HepG2 (cell line): ENCODE data around the gene RNF114. TPM values are rescaled to one million over a fixed set of nuclear protein-coding genes. Genes with fewer than 3 reads are reported as not detected.

Experiments
- ARNTL ChIP-seq: sonication (generic); formaldehyde crosslinking; IDR thresholded peaks from 2 replicates; pipeline ENCODE4 v1.4.0; 2020; ENCODE audit warnings: mild to moderate bottlenecking, missing genetic modification reagents
- FOXP4 ChIP-seq: sonication (generic); formaldehyde crosslinking; IDR thresholded peaks from 2 replicates; pipeline ENCODE4 v1.4.0; 2020; ENCODE audit warnings: missing genetic modification reagents
- IKZF1 ChIP-seq: fragments of 450-650 bp; IDR thresholded peaks from 2 replicates; pipeline ENCODE4 v1.7.1; 2016
- JUNB ChIP-seq: sonication (generic); formaldehyde crosslinking; IDR thresholded peaks from 2 replicates; pipeline ENCODE4 v1.8.0; 2022; ENCODE audit warnings: missing genetic modification reagents, mild to moderate bottlenecking, borderline replicate concordance
- NBN ChIP-seq: fragments of 450-650 bp; conservative IDR thresholded peaks from 2 replicates; pipeline ENCODE4 v1.6.1; 2017
- NFAT5 ChIP-seq: sonication (generic); formaldehyde crosslinking; IDR thresholded peaks from 2 replicates; pipeline ENCODE4 v1.4.0; 2020; ENCODE audit warnings: missing genetic modification reagents
- SP1 ChIP-seq, 2 experiments: fragments of 450-650 bp in 1 of 2; sonication (generic) in 1 of 2; formaldehyde crosslinking in 1 of 2; IDR thresholded peaks; 2 replicates each; pipeline versions ENCODE4 v1.4.0 to v1.6.1; 2016 to 2020; ENCODE audit warnings: missing genetic modification reagents in 1 of 2
- TRIM22 ChIP-seq: fragments of 450-650 bp; IDR thresholded peaks from 2 replicates; pipeline ENCODE4 v1.6.1; 2017
- ZBTB34 ChIP-seq: sonication (generic); formaldehyde crosslinking; IDR thresholded peaks from 2 replicates; pipeline ENCODE4 v1.8.0; 2022; ENCODE audit warnings: mild to moderate bottlenecking, missing genetic modification reagents
- ZBTB46 ChIP-seq: sonication (generic); formaldehyde crosslinking; IDR thresholded peaks from 2 replicates; pipeline ENCODE4 v1.4.0; 2020; ENCODE audit warnings: mild to moderate bottlenecking, missing genetic modification reagents, borderline replicate concordance
- ZEB1 ChIP-seq: IDR thresholded peaks from 2 replicates; pipeline ENCODE4 v1.6.1; 2012; ENCODE audit warnings: mild to moderate bottlenecking, low read depth, inconsistent platforms; ENCODE audit not compliant: insufficient replicate concordance
- ZFP36L1 ChIP-seq: sonication (generic); formaldehyde crosslinking; IDR thresholded peaks from 2 replicates; pipeline ENCODE4 v1.8.0; 2022; ENCODE audit warnings: mild to moderate bottlenecking, missing genetic modification reagents, moderate library complexity
- ZIK1 ChIP-seq: sonication (generic); formaldehyde crosslinking; IDR thresholded peaks from 2 replicates; pipeline ENCODE4 v1.5.0; 2020; ENCODE audit warnings: mild to moderate bottlenecking, low read depth, missing genetic modification reagents, borderline replicate concordance
- ZNF121 ChIP-seq: sonication (generic); formaldehyde crosslinking; IDR thresholded peaks from 2 replicates; pipeline ENCODE4 v1.5.0; 2020; ENCODE audit warnings: mild to moderate bottlenecking, missing genetic modification reagents
- ZNF451 ChIP-seq: sonication (generic); formaldehyde crosslinking; IDR thresholded peaks from 2 replicates; pipeline ENCODE4 v1.5.0; 2020; ENCODE audit warnings: mild to moderate bottlenecking, missing genetic modification reagents
- ZNF790 ChIP-seq: sonication (generic); formaldehyde crosslinking; IDR thresholded peaks from 2 replicates; pipeline ENCODE4 v1.8.0; 2022; ENCODE audit warnings: missing genetic modification reagents, mild to moderate bottlenecking, borderline replicate concordance
- polyA plus RNA-seq, 8 experiments: library from polyadenylated mRNA; depleted of rRNA in 3 of 8; stranded (reverse) in 7 of 8; unstranded in 1 of 8; fragments of >200 nt; fragmentation: Illumina TruSeq in 4 of 8; extraction: Trizol in 4 of 8; gene quantifications; 2 replicates each; pipeline versions ENCODE4 v1.2.1 to v1.2.3, GENCODE V29; 2011 to 2016; ENCODE audit warnings: low read depth in 4 of 8, missing spikeins in 1 of 8, mixed read lengths in 1 of 8; ENCODE audit not compliant: insufficient read depth in 1 of 8
- total RNA-seq, 5 experiments: library from RNA; depleted of rRNA; stranded (reverse); fragments of >200 nt; fragmentation: Illumina TruSeq; extraction: Trizol; gene quantifications; 2 replicates each; pipeline ENCODE4 v1.2.3, GENCODE V29; 2016; ENCODE audit warnings: low read depth in 1 of 5

RNF114 gene
- total and polyA plus RNA-seq, 2 of the 13 experiments (the other 11 are each of a cell fraction or from before 2014, with no cell fraction given), result 119 to 126 TPM

- peak; percentile 94; the same call in 1 of the 2 replicates for TF ChIP-seq ZBTB34 (CRISPR knock-in tag)
- TF ChIP-seq TRIM22, result no peak
- TF ChIP-seq JUNB (CRISPR knock-in tag), result no peak
- peak; percentile 75; the same call in 1 of the 2 replicates for TF ChIP-seq NFAT5 (CRISPR knock-in tag)
- peak; percentile 65 for TF ChIP-seq FOXP4
- TF ChIP-seq ZIK1 (CRISPR knock-in tag), result no peak; the same call in 1 of the 2 replicates
- TF ChIP-seq SP1 (IDR thresholded peaks at IDR 0.05), result no peak
- peak; percentile 76 for TF ChIP-seq SP1 (CRISPR knock-in tag; IDR thresholded peaks at IDR 0.05)
- TF ChIP-seq IKZF1, result no peak
- no peak; the same call in 1 of the 2 replicates for TF ChIP-seq ZNF121 (CRISPR knock-in tag)
- peak; percentile 66; the same call in 1 of the 2 replicates for TF ChIP-seq ZFP36L1 (CRISPR knock-in tag)
- TF ChIP-seq ZNF451, result peak; percentile 71; the same call in 1 of the 2 replicates
- TF ChIP-seq ZNF790 (CRISPR knock-in tag), result peak; percentile 14; the same call in 1 of the 2 replicates
- TF ChIP-seq ARNTL (CRISPR knock-in tag), result no peak; the same call in 1 of the 2 replicates
- no peak for TF ChIP-seq ZEB1
- no peak for TF ChIP-seq ZBTB46 (CRISPR knock-in tag)
- TF ChIP-seq NBN, result no peak
Observed at GRCh38 chr20:49915380-49916145, 20.6 kb upstream of the RNF114 start, which contains the start of gene SPATA2 (continued).
